ENCODE results near the gene CD3E. TPM values are rescaled to one million over a fixed set of nuclear protein-coding genes. Genes with fewer than 3 reads are reported as not detected.
A peak's percentile ranks its signal among the peaks of the same experiment; 100 is the strongest.

Gene CD3E
- polyA plus RNA-seq, 4 donors, result 5.9 to 13.8 (median 7.1) TPM

GRCh38 chr11:118265954-118266353 lies 38.6 kb upstream of the CD3E start:
- peaks cover 0 to 22% (median 6%) of the 10 kb centered on the region in 3 donors for H3K4me1 ChIP-seq (ENCODE audit: control insufficient read depth in 3 of 3, insufficient read depth in 2 of 3, low read depth in 1 of 3, low read length in 2 of 3)
- H3K27ac ChIP-seq (ENCODE audit: low read depth in 1 of 3, low read length in 2 of 3), result peak overlapping the region in 1 of 3 donors; percentile 59
- FAIRE-seq (no peak), DNase-seq (peak in 1 of 2 donors; percentile 73)
- H3K9me3 ChIP-seq (ENCODE audit: control insufficient read depth in 2 of 2, insufficient read depth in 1 of 2, low read depth in 1 of 2, low read length in 1 of 2), result no peaks in the 10 kb centered on the region
- H3K36me3 ChIP-seq (ENCODE audit: control insufficient read depth in 3 of 3, insufficient read depth in 2 of 3, low read depth in 1 of 3, low read length in 3 of 3), result peaks cover 0 to 7% (median 0%) of the 10 kb centered on the region in 3 donors
- no peak overlapping the region for H3K4me3 ChIP-seq (ENCODE audit: low read depth in 1 of 3, low read length in 3 of 3)
- H3K27me3 ChIP-seq (ENCODE audit: control insufficient read depth in 3 of 3, insufficient read depth in 3 of 3, low read length in 3 of 3), result no peaks in the 10 kb centered on the region
- 20 to 58% (median 44%) methylated on average over 1 of the region's 1 CpG for WGBS, 3 donors

- Histone ChIP-seq H3K36me3 (ENCODE audit: control insufficient read depth in 3 of 3, insufficient read depth in 2 of 3, low read depth in 1 of 3, low read length in 3 of 3) (peaks cover 0 to 2% (median 0%) of the 10 kb centered on the region in 3 donors), H3K4me1 (ENCODE audit: control insufficient read depth in 3 of 3, insufficient read depth in 2 of 3, low read depth in 1 of 3, low read length in 2 of 3) (peaks cover 0 to 19% (median 1%) of the 10 kb centered on the region in 3 donors), H3K27me3 (ENCODE audit: control insufficient read depth in 3 of 3, insufficient read depth in 3 of 3, low read length in 3 of 3) (no peaks in the 10 kb centered on the region), H3K9me3 (ENCODE audit: control insufficient read depth in 2 of 2, insufficient read depth in 1 of 2, low read depth in 1 of 2, low read length in 1 of 2) (no peaks in the 10 kb centered on the region), H3K4me3 (ENCODE audit: low read depth in 1 of 3, low read length in 3 of 3) (no peak overlapping the region), H3K27ac (ENCODE audit: low read depth in 1 of 3, low read length in 2 of 3) (no peak overlapping the region)
- FAIRE-seq, result no peak
- DNase-seq, result no peak
- 87 to 92% (median 88%) methylated on average over 4 of the region's 4 CpGs for WGBS, 3 donors
Observed at GRCh38 chr11:118267486-118267885, 37.0 kb upstream of the CD3E start.

- peaks cover 0 to 6% (median 3%) of the 10 kb centered on the region in 3 donors for H3K4me1 ChIP-seq (ENCODE audit: control insufficient read depth in 3 of 3, insufficient read depth in 2 of 3, low read depth in 1 of 3, low read length in 2 of 3)
- H3K27me3 ChIP-seq (ENCODE audit: control insufficient read depth in 3 of 3, insufficient read depth in 3 of 3, low read length in 3 of 3), result no peaks in the 10 kb centered on the region
- FAIRE-seq, result no peak
- H3K9me3 ChIP-seq (ENCODE audit: control insufficient read depth in 2 of 2, insufficient read depth in 1 of 2, low read depth in 1 of 2, low read length in 1 of 2), result no peaks in the 10 kb centered on the region
- H3K36me3 ChIP-seq (ENCODE audit: control insufficient read depth in 3 of 3, insufficient read depth in 2 of 3, low read depth in 1 of 3, low read length in 3 of 3), result no peaks in the 10 kb centered on the region
- 32 to 59% (median 34%) methylated on average over 2 of the region's 2 CpGs for WGBS, 3 donors
- no peak for DNase-seq
- H3K4me3 ChIP-seq (ENCODE audit: low read depth in 1 of 3, low read length in 3 of 3), result no peak overlapping the region
- H3K27ac ChIP-seq (ENCODE audit: low read depth in 1 of 3, low read length in 2 of 3), result no peak overlapping the region
Observed at GRCh38 chr11:118272001-118272400, 32.5 kb upstream of the CD3E start.

GRCh38 chr11:118274186-118274585 lies 30.3 kb upstream of the CD3E start:
- Histone ChIP-seq H3K27ac (ENCODE audit: low read depth in 1 of 3, low read length in 2 of 3) (no peak overlapping the region), H3K36me3 (ENCODE audit: control insufficient read depth in 3 of 3, insufficient read depth in 2 of 3, low read depth in 1 of 3, low read length in 3 of 3) (no peaks in the 10 kb centered on the region), H3K4me1 (ENCODE audit: control insufficient read depth in 3 of 3, insufficient read depth in 2 of 3, low read depth in 1 of 3, low read length in 2 of 3) (peaks cover 0 to 6% (median 3%) of the 10 kb centered on the region in 3 donors), H3K27me3 (ENCODE audit: control insufficient read depth in 3 of 3, insufficient read depth in 3 of 3, low read length in 3 of 3) (no peaks in the 10 kb centered on the region), H3K4me3 (ENCODE audit: low read depth in 1 of 3, low read length in 3 of 3) (no peak overlapping the region), H3K9me3 (ENCODE audit: control insufficient read depth in 2 of 2, insufficient read depth in 1 of 2, low read depth in 1 of 2, low read length in 1 of 2) (no peaks in the 10 kb centered on the region)
- DNase-seq (no peak), FAIRE-seq (no peak)
- whole genome bisulfite sequencing, 3 donors, result 2 to 54% (median 40%) methylated on average over 2 of the region's 2 CpGs

DNA sequence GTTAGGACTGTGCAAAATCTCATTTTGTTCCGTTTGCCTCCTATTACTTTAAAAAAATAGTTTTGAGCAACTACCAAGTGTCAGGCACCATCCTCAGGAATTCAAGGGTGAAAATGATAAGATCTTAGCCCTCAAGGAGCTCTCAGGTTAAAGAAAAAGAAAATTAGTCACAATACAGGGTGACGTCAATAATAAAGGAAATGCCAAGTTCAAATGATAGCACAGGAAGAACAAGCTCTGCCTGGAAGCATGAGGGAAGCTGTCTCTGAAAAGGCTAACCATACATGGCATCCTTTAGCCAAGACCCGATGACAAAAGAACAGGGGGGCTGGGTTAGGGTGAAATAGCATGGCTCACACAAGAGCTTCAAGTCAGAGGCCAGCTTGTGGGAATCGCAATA lies 29.4 kb upstream of the CD3E start:
- WGBS, 3 donors, result 63 to 75% (median 71%) methylated on average over 4 of the region's 4 CpGs
- DNase-seq (no peak), FAIRE-seq (no peak)
- Histone ChIP-seq H3K4me3 (ENCODE audit: low read depth in 1 of 3, low read length in 3 of 3) (no peak overlapping the region), H3K4me1 (ENCODE audit: control insufficient read depth in 3 of 3, insufficient read depth in 2 of 3, low read depth in 1 of 3, low read length in 2 of 3) (peaks cover 0 to 6% (median 3%) of the 10 kb centered on the region in 3 donors), H3K27me3 (ENCODE audit: control insufficient read depth in 3 of 3, insufficient read depth in 3 of 3, low read length in 3 of 3) (no peaks in the 10 kb centered on the region), H3K27ac (ENCODE audit: low read depth in 1 of 3, low read length in 2 of 3) (no peak overlapping the region), H3K36me3 (ENCODE audit: control insufficient read depth in 3 of 3, insufficient read depth in 2 of 3, low read depth in 1 of 3, low read length in 3 of 3) (no peaks in the 10 kb centered on the region), H3K9me3 (ENCODE audit: control insufficient read depth in 2 of 2, insufficient read depth in 1 of 2, low read depth in 1 of 2, low read length in 1 of 2) (no peaks in the 10 kb centered on the region)

DNA sequence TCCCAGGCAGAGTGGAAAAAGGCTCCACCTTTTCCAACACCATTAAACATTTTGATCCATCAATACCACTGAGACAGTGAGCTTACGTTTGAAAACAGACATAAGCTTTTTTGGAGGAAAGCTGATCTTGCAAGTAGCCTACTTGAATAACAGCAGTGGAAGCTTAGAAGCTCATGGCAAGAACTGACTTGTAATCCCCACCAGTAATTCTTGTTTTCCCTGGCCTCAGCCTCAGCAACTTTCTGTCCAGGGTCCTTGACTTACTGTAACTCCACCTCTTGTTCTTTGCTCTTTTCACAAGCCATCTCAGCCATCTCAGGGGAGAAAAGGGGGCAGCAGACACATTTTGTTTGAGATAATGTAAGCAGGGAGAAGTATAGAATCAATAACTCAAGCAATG lies 28.1 kb upstream of the CD3E start:
- no peak for FAIRE-seq
- DNase-seq, result no peak
- Histone ChIP-seq H3K4me3 (ENCODE audit: low read depth in 1 of 3, low read length in 3 of 3) (no peak overlapping the region), H3K9me3 (ENCODE audit: control insufficient read depth in 2 of 2, insufficient read depth in 1 of 2, low read depth in 1 of 2, low read length in 1 of 2) (no peaks in the 10 kb centered on the region), H3K27me3 (ENCODE audit: control insufficient read depth in 3 of 3, insufficient read depth in 3 of 3, low read length in 3 of 3) (no peaks in the 10 kb centered on the region), H3K4me1 (ENCODE audit: control insufficient read depth in 3 of 3, insufficient read depth in 2 of 3, low read depth in 1 of 3, low read length in 2 of 3) (peaks cover 0 to 3% (median 3%) of the 10 kb centered on the region in 3 donors), H3K36me3 (ENCODE audit: control insufficient read depth in 3 of 3, insufficient read depth in 2 of 3, low read depth in 1 of 3, low read length in 3 of 3) (no peaks in the 10 kb centered on the region), H3K27ac (ENCODE audit: low read depth in 1 of 3, low read length in 2 of 3) (peak overlapping the region in 1 of 3 donors; percentile 5)
- 68 to 94% (median 82%) methylated on average over 1 of the region's 1 CpG for WGBS, 3 donors

- no peak overlapping the region for H3K4me3 ChIP-seq (ENCODE audit: low read depth in 1 of 3, low read length in 3 of 3)
- peak overlapping the region in 1 of 3 donors; percentile 2 for H3K27ac ChIP-seq (ENCODE audit: low read depth in 1 of 3, low read length in 2 of 3)
- DNase-seq (no peak), FAIRE-seq (no peak)
- no peaks in the 10 kb centered on the region for H3K36me3 ChIP-seq (ENCODE audit: control insufficient read depth in 3 of 3, insufficient read depth in 2 of 3, low read depth in 1 of 3, low read length in 3 of 3)
- H3K4me1 ChIP-seq (ENCODE audit: control insufficient read depth in 3 of 3, insufficient read depth in 2 of 3, low read depth in 1 of 3, low read length in 2 of 3), result peaks cover 0 to 3% (median 0%) of the 10 kb centered on the region in 3 donors
- 80 to 100% (median 87%) methylated on average over 1 of the region's 1 CpG for WGBS, 3 donors
- H3K27me3 ChIP-seq (ENCODE audit: control insufficient read depth in 3 of 3, insufficient read depth in 3 of 3, low read length in 3 of 3), result no peaks in the 10 kb centered on the region
- no peaks in the 10 kb centered on the region for H3K9me3 ChIP-seq (ENCODE audit: control insufficient read depth in 2 of 2, insufficient read depth in 1 of 2, low read depth in 1 of 2, low read length in 1 of 2)
Observed at GRCh38 chr11:118277312-118277711, 27.2 kb upstream of the CD3E start.

DNA sequence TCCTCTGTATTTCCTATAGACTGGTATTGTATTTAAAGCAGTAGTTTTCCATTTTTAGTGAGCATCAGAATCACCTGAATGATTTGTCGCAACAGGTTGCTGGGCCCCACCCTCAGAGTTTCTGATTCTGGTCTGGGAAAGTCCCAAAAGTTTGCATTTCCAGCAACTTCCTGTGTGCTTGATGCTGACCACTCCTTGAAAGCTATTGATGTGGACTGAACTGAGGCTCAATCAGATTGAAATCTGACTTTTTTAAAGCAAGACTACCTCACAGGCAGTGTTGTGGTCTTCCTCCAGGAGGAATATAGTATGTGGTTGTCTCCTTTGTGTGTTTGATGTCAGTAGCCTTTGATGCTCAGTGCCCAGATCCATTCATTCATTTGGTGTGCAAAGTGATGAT lies 23.2 kb upstream of the CD3E start:
- Histone ChIP-seq H3K27ac (ENCODE audit: low read depth in 1 of 3, low read length in 2 of 3) (no peak overlapping the region), H3K4me3 (ENCODE audit: low read depth in 1 of 3, low read length in 3 of 3) (no peak overlapping the region), H3K4me1 (ENCODE audit: control insufficient read depth in 3 of 3, insufficient read depth in 2 of 3, low read depth in 1 of 3, low read length in 2 of 3) (peaks cover 0 to 13% (median 0%) of the 10 kb centered on the region in 3 donors), H3K9me3 (ENCODE audit: control insufficient read depth in 2 of 2, insufficient read depth in 1 of 2, low read depth in 1 of 2, low read length in 1 of 2) (no peaks in the 10 kb centered on the region), H3K36me3 (ENCODE audit: control insufficient read depth in 3 of 3, insufficient read depth in 2 of 3, low read depth in 1 of 3, low read length in 3 of 3) (no peaks in the 10 kb centered on the region), H3K27me3 (ENCODE audit: control insufficient read depth in 3 of 3, insufficient read depth in 3 of 3, low read length in 3 of 3) (no peaks in the 10 kb centered on the region)
- DNase-seq, result no peak
- FAIRE-seq, result no peak
- WGBS, 3 donors, result 85 to 97% (median 86%) methylated on average over 1 of the region's 1 CpG

GRCh38 chr11:118282606-118283005 lies 21.9 kb upstream of the CD3E start:
- peaks cover 0 to 18% (median 3%) of the 10 kb centered on the region in 3 donors for H3K4me1 ChIP-seq (ENCODE audit: control insufficient read depth in 3 of 3, insufficient read depth in 2 of 3, low read depth in 1 of 3, low read length in 2 of 3)
- no peaks in the 10 kb centered on the region for H3K36me3 ChIP-seq (ENCODE audit: control insufficient read depth in 3 of 3, insufficient read depth in 2 of 3, low read depth in 1 of 3, low read length in 3 of 3)
- H3K4me3 ChIP-seq (ENCODE audit: low read depth in 1 of 3, low read length in 3 of 3), result no peak overlapping the region
- 82 to 91% (median 89%) methylated on average over 6 of the region's 6 CpGs for WGBS, 3 donors
- DNase-seq (no peak), FAIRE-seq (no peak)
- no peaks in the 10 kb centered on the region for H3K27me3 ChIP-seq (ENCODE audit: control insufficient read depth in 3 of 3, insufficient read depth in 3 of 3, low read length in 3 of 3)
- H3K27ac ChIP-seq (ENCODE audit: low read depth in 1 of 3, low read length in 2 of 3), result peak overlapping the region in 1 of 3 donors; percentile 32
- no peaks in the 10 kb centered on the region for H3K9me3 ChIP-seq (ENCODE audit: control insufficient read depth in 2 of 2, insufficient read depth in 1 of 2, low read depth in 1 of 2, low read length in 1 of 2)
